A673 (cell line): ENCODE measurements around the gene IL23A. TPM values are rescaled to one million over a fixed set of nuclear protein-coding genes. Genes with fewer than 3 reads are reported as not detected.
A peak's percentile ranks its signal among the peaks of the same experiment; 100 is the strongest.

ENCODE experiments used
- BruUV-seq: library from RNA; stranded (reverse); fragments of 400-500 nt; replicated peaks from 2 replicates; lab custom pipeline; 2021; lab: Mats Ljungman, UMichigan
- CTCF ChIA-PET: fragments of 300-600 bp; sonication (Branson Sonifier 250); formaldehyde crosslinking; loops from one replicate; lab custom pipeline; 2022; ENCODE audit warnings: antibody characterized with exemption; lab: Charles Lee
- POLR2A ChIA-PET: fragments of 300-600 bp; sonication (Branson Sonifier 250); formaldehyde crosslinking; loops from one replicate; lab custom pipeline; 2022; ENCODE audit warnings: antibody characterized with exemption; ENCODE audit not compliant: low non-redundant PET; lab: Charles Lee
- DNase-seq: peaks from one replicate; pipeline ENCODE4 v3.0.0-alpha.2; 2015; ENCODE audit warnings: low spot score
- H3K27ac ChIP-seq: fragments of 200-600 bp; sonication (generic); 2 replicates; pipeline ENCODE4 v1.5.1; 2016; ENCODE audit warnings: mixed run types, low read depth, mild to moderate bottlenecking, mixed read lengths, antibody characterized with exemption, low read length; ENCODE audit not compliant: poor library complexity, severe bottlenecking
- H3K27me3 ChIP-seq: fragments of 200-600 bp; sonication (generic); replicated peaks from 2 replicates; pipeline ENCODE4 v1.6.1; 2017; ENCODE audit warnings: mixed run types, low read depth, mild to moderate bottlenecking, mixed read lengths, antibody characterized with exemption, low read length; ENCODE audit not compliant: insufficient read depth, poor library complexity
- H3K36me3 ChIP-seq: fragments of 200-600 bp; sonication (generic); 2 replicates; pipeline ENCODE4 v1.6.1; 2016; ENCODE audit warnings: mixed run types, mild to moderate bottlenecking, mixed read lengths, antibody characterized with exemption, low read length; ENCODE audit not compliant: insufficient read depth, poor library complexity, severe bottlenecking
- H3K4me1 ChIP-seq: fragments of 200-600 bp; sonication (generic); 2 replicates; pipeline ENCODE4 v1.6.1; 2017; ENCODE audit warnings: mixed run types, mild to moderate bottlenecking, mixed read lengths, antibody characterized with exemption, low read length; ENCODE audit not compliant: insufficient read depth, poor library complexity, severe bottlenecking
- H3K4me3 ChIP-seq: fragments of 200-600 bp; sonication (generic); 2 replicates; pipeline ENCODE4 v1.5.1; 2016; ENCODE audit warnings: low read depth, mixed run types, mild to moderate bottlenecking, mixed read lengths, low read length; ENCODE audit not compliant: poor library complexity, severe bottlenecking
- H3K9me3 ChIP-seq: fragments of 200-600 bp; sonication (generic); 2 replicates; pipeline ENCODE4 v1.6.1; 2016; ENCODE audit warnings: mixed run types, low read depth, mild to moderate bottlenecking, mixed read lengths, antibody characterized with exemption, low read length; ENCODE audit not compliant: poor library complexity, severe bottlenecking
- EZH2 ChIP-seq: fragments of 200-600 bp; sonication (generic); IDR thresholded peaks from 2 replicates; pipeline ENCODE4 v1.6.1; 2017; ENCODE audit warnings: borderline replicate concordance, low read depth, mild to moderate bottlenecking, mixed read lengths, antibody characterized with exemption, low read length; ENCODE audit not compliant: poor library complexity, severe bottlenecking
- intact Hi-C: fragments of 100-400 bp; cut with micrococcal nuclease; formaldehyde crosslinking; loops from one replicate; pipeline ENCODE4 v1.10.0; 2022; ENCODE audit not compliant: unreplicated experiment
- total RNA-seq: library from RNA; stranded (reverse); gene quantifications from 2 replicates; pipeline ENCODE4 v1.2.3, GENCODE V29; 2021
- TF ChIP-seq, protein P1 (sequence below): fragments of 300-800, 200-600 bp; sonication (generic); conservative IDR thresholded peaks from 2 replicates; pipeline ENCODE4 v1.5.1; 2017; ENCODE audit warnings: low read depth, mild to moderate bottlenecking, antibody characterized with exemption, low read length, moderate library complexity, mixed read lengths

The IL23A gene
- total RNA-seq, 1 experiment from 2014 or later: not detected

DNA sequence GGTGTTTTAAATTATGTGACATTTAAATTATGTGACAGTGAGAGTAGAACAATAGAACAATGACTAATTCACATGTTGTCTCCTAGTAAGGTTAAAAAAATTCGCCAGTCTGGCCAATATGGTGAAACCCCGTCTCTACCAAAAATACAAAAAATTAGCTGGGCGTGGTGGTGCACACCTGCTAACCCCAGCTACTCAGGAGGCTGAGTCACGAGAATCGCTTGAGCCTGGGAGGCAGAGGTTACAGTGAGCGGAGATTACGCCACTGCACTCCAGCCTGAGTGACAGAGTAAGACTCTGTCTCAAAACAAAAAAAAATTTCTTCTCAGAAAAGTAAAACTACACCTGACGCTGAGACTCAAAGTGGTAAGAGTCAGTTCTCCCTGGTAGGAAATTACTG lies 41.3 kb upstream of the IL23A start:
- peaks cover 9% of the 10 kb centered on the region for H3K36me3 ChIP-seq
- no peaks in the 10 kb centered on the region for H3K9me3 ChIP-seq
- peaks cover 28% of the 10 kb centered on the region for H3K4me1 ChIP-seq
- intact Hi-C loops: no loop called here
- no peak for DNase-seq
- POLR2A ChIA-PET: no interaction called here
- TF ChIP-seq, protein P1, sequence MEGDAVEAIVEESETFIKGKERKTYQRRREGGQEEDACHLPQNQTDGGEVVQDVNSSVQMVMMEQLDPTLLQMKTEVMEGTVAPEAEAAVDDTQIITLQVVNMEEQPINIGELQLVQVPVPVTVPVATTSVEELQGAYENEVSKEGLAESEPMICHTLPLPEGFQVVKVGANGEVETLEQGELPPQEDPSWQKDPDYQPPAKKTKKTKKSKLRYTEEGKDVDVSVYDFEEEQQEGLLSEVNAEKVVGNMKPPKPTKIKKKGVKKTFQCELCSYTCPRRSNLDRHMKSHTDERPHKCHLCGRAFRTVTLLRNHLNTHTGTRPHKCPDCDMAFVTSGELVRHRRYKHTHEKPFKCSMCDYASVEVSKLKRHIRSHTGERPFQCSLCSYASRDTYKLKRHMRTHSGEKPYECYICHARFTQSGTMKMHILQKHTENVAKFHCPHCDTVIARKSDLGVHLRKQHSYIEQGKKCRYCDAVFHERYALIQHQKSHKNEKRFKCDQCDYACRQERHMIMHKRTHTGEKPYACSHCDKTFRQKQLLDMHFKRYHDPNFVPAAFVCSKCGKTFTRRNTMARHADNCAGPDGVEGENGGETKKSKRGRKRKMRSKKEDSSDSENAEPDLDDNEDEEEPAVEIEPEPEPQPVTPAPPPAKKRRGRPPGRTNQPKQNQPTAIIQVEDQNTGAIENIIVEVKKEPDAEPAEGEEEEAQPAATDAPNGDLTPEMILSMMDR: no peak
- TF ChIP-seq EZH2: no peak
- H3K27me3 ChIP-seq: no peaks in the 10 kb centered on the region
- no peak overlapping the region for H3K4me3 ChIP-seq
- H3K27ac ChIP-seq: peak overlapping the region; percentile 3
- CTCF ChIA-PET: no interaction called here
- BruUV-seq: no TSS peak

DNA sequence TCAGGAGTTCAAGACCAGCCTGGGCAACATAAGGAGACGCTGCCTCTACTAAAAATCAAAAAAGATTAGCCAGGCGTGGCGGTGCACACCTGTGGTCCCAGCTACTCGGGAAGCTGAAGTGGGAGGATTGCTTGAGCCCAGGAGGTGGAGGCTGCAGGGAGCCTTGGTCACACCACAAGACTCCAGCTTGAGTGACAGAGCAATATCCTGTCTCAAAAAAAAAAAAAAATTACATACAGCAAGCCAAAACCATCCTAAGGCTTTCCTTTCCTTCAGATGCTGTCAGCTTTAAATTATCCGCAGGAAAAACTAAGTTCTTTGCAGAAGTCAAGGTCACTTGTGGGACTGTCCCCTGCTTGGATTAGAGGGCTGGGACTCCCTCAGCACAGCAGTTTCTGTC lies 39.9 kb upstream of the IL23A start:
- Histone ChIP-seq H3K27ac (peak overlapping the region; percentile 86), H3K4me1 (peaks cover 28% of the 10 kb centered on the region), H3K9me3 (no peaks in the 10 kb centered on the region), H3K4me3 (peak overlapping the region; percentile 90), H3K27me3 (no peaks in the 10 kb centered on the region), H3K36me3 (peaks cover 9% of the 10 kb centered on the region)
- intact Hi-C loops: no loop called here
- ChIA-PET POLR2A (interaction anchor here (0.6 kb wide), 2 partner anchors 99 to 597 kb away, joined by 6 to 11 read pairs; no protein-coding TSS in a partner anchor), CTCF (interaction anchor here (0.7 kb wide), 1 partner anchor 92 kb away, joined by 3 read pairs; no protein-coding TSS in a partner anchor)
- BruUV-seq: no TSS peak
- no peak for DNase-seq
- TF ChIP-seq, protein P1: no peak
- TF ChIP-seq EZH2: no peak

DNA sequence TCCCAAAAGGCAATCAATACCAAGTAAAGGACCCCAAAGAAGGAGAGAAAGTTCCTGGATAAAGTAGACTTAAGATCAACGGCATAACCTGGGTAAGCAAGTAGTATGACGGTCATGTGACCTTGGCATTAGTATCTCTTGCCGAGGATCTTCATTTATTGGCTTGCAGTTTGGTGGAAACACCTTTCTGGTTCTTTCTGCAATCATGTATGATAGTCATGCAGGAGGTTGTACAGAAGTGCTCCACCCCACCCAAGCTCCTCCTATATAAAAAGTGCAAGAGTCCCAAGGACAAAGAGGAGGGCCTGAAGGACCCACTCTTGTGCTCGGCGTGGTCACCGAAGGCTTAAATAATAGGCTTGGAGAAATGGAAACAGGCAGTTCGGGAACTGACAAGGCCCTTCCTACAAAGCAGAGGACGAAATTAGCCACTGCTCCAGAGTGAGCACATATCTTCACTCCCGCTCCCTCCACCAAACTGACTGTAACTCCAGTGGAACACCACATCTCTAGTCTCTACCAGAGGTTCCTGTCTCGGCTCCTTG lies 39.3 kb upstream of the IL23A start:
- H3K27me3 ChIP-seq: no peaks in the 10 kb centered on the region
- peaks cover 9% of the 10 kb centered on the region for H3K36me3 ChIP-seq
- BruUV-seq: TSS peak; percentile 55
- ChIA-PET POLR2A (no interaction called here), CTCF (interaction anchor here (0.7 kb wide), 1 partner anchor 93 kb away, joined by 3 read pairs; no protein-coding TSS in a partner anchor)
- peak overlapping the region; percentile 90 for H3K4me3 ChIP-seq
- H3K27ac ChIP-seq: peak overlapping the region; percentile 86
- intact Hi-C loops: no loop called here
- TF ChIP-seq, protein P1: no peak
- no peak for TF ChIP-seq EZH2
- H3K9me3 ChIP-seq: no peaks in the 10 kb centered on the region
- peaks cover 28% of the 10 kb centered on the region for H3K4me1 ChIP-seq
- DNase-seq: peak; percentile 32
